ENCODE data around the gene GOLGA2.

- TF ChIP-seq, protein P1, sequence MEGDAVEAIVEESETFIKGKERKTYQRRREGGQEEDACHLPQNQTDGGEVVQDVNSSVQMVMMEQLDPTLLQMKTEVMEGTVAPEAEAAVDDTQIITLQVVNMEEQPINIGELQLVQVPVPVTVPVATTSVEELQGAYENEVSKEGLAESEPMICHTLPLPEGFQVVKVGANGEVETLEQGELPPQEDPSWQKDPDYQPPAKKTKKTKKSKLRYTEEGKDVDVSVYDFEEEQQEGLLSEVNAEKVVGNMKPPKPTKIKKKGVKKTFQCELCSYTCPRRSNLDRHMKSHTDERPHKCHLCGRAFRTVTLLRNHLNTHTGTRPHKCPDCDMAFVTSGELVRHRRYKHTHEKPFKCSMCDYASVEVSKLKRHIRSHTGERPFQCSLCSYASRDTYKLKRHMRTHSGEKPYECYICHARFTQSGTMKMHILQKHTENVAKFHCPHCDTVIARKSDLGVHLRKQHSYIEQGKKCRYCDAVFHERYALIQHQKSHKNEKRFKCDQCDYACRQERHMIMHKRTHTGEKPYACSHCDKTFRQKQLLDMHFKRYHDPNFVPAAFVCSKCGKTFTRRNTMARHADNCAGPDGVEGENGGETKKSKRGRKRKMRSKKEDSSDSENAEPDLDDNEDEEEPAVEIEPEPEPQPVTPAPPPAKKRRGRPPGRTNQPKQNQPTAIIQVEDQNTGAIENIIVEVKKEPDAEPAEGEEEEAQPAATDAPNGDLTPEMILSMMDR (conservative IDR thresholded peaks at IDR 0.05; ENCODE audit: low read depth, low read length): no peak
- TF ChIP-seq EZH2 (IDR thresholded peaks at IDR 0.05; ENCODE audit: borderline replicate concordance, low read depth, low read length, poor library complexity, severe bottlenecking): no peak
These were observed 1.6 kb downstream of the GOLGA2 start for GRCh38 chr9:128274245-128274644.

Data from A673 (cell line).